Osteoblast (primary cell): ENCODE data around the gene METTL3. TPM values are rescaled to one million over a fixed set of nuclear protein-coding genes. Genes with fewer than 3 reads are reported as not detected.
A peak's percentile ranks its signal among the peaks of the same experiment; 100 is the strongest.

Experiments used
- DNase-seq: peaks from one replicate; pipeline ENCODE4 v3.0.0; 2011; ENCODE audit warnings: low spot score, mixed read lengths; ENCODE audit not compliant: insufficient read length; ENCODE audit errors: missing footprints
- H2AFZ ChIP-seq: 2 replicates; pipeline ENCODE4 v1.6.0; 2011; ENCODE audit warnings: mild to moderate bottlenecking, low read length
- H3K27ac ChIP-seq: 2 replicates; pipeline ENCODE4 v1.5.1; 2011; ENCODE audit warnings: mild to moderate bottlenecking, low read depth, low read length, moderate library complexity
- H3K27me3 ChIP-seq: 2 replicates; pipeline ENCODE4 v1.6.0; 2012; ENCODE audit warnings: mild to moderate bottlenecking, control low read depth, inconsistent platforms, low read length, moderate library complexity; ENCODE audit not compliant: insufficient read depth
- H3K36me3 ChIP-seq: 2 replicates; pipeline ENCODE4 v1.5.1; 2011; ENCODE audit warnings: mild to moderate bottlenecking, low read length, control low read depth, moderate library complexity; ENCODE audit not compliant: insufficient read depth
- H3K4me1 ChIP-seq: 2 replicates; pipeline ENCODE4 v1.5.1; 2011; ENCODE audit warnings: mild to moderate bottlenecking, low read length, control low read depth, moderate library complexity; ENCODE audit not compliant: insufficient read depth
- H3K4me2 ChIP-seq: 2 replicates; pipeline ENCODE4 v1.6.0; 2011; ENCODE audit warnings: mild to moderate bottlenecking, low read length; ENCODE audit not compliant: insufficient read depth
- H3K4me3 ChIP-seq: fragments of 200-600 bp; sonication (generic); 3 replicates; pipeline ENCODE4 v1.5.1; 2012; ENCODE audit warnings: mild to moderate bottlenecking, low read length, inconsistent platforms; ENCODE audit not compliant: insufficient read depth
- H3K79me2 ChIP-seq: 2 replicates; pipeline ENCODE4 v1.6.0; 2012; ENCODE audit warnings: mild to moderate bottlenecking, low read length, control low read depth, inconsistent platforms; ENCODE audit not compliant: insufficient read depth
- H3K9me3 ChIP-seq: 2 replicates; pipeline ENCODE4 v1.5.1; 2011; ENCODE audit warnings: low read depth, low read length, control low read depth
- H4K20me1 ChIP-seq: 2 replicates; pipeline ENCODE4 v1.6.0; 2012; ENCODE audit warnings: mild to moderate bottlenecking, low read length, control low read depth; ENCODE audit not compliant: insufficient read depth
- total RNA-seq: library from RNA; depleted of rRNA; stranded (reverse); fragments of >200 nt; gene quantifications from 2 replicates; pipeline ENCODE4 v1.2.3, GENCODE V29; 2012
- TF ChIP-seq, protein P1 (sequence below): IDR thresholded peaks from 2 replicates; pipeline ENCODE4 v1.5.1; 2011; ENCODE audit warnings: mild to moderate bottlenecking, low read depth, low read length, moderate library complexity; ENCODE audit errors: extremely low read depth

METTL3 gene
- total RNA-seq, 1 donor: 30.4 TPM

DNA sequence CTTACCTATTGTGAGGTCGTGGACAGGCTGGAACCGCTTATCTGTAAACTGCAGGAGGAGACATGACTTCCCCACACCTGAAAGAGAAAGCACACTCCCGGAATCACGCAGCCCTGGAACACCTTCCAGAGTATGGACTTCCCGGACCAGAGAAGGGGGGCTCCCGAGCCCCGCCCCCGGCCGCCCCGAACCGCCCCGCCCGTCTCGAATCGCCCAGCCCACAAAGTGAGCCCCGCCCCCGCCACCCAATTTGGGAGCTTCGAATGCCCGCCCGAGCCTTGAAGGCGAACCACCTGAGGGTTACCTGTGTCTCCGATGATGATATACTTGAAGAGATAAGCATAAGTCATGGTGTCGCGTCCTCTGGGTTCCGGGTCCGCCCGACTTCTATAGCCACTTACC, 34.6 kb downstream of the METTL3 start:
- H3K4me3 ChIP-seq: peak overlapping the region; percentile 100
- H3K36me3 ChIP-seq: peaks cover 8% of the 10 kb centered on the region
- peaks cover 5% of the 10 kb centered on the region for H4K20me1 ChIP-seq
- H3K4me1 ChIP-seq: peaks cover 20% of the 10 kb centered on the region
- no peaks in the 10 kb centered on the region for H3K9me3 ChIP-seq
- peak overlapping the region; percentile 97 for H3K4me2 ChIP-seq
- peaks cover 56% of the 10 kb centered on the region for H3K79me2 ChIP-seq
- no peak for DNase-seq
- TF ChIP-seq, protein P1, sequence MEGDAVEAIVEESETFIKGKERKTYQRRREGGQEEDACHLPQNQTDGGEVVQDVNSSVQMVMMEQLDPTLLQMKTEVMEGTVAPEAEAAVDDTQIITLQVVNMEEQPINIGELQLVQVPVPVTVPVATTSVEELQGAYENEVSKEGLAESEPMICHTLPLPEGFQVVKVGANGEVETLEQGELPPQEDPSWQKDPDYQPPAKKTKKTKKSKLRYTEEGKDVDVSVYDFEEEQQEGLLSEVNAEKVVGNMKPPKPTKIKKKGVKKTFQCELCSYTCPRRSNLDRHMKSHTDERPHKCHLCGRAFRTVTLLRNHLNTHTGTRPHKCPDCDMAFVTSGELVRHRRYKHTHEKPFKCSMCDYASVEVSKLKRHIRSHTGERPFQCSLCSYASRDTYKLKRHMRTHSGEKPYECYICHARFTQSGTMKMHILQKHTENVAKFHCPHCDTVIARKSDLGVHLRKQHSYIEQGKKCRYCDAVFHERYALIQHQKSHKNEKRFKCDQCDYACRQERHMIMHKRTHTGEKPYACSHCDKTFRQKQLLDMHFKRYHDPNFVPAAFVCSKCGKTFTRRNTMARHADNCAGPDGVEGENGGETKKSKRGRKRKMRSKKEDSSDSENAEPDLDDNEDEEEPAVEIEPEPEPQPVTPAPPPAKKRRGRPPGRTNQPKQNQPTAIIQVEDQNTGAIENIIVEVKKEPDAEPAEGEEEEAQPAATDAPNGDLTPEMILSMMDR: no peak
- H2AFZ ChIP-seq: peak overlapping the region; percentile 97
- H3K27ac ChIP-seq: peak overlapping the region; percentile 73
- no peaks in the 10 kb centered on the region for H3K27me3 ChIP-seq

DNA sequence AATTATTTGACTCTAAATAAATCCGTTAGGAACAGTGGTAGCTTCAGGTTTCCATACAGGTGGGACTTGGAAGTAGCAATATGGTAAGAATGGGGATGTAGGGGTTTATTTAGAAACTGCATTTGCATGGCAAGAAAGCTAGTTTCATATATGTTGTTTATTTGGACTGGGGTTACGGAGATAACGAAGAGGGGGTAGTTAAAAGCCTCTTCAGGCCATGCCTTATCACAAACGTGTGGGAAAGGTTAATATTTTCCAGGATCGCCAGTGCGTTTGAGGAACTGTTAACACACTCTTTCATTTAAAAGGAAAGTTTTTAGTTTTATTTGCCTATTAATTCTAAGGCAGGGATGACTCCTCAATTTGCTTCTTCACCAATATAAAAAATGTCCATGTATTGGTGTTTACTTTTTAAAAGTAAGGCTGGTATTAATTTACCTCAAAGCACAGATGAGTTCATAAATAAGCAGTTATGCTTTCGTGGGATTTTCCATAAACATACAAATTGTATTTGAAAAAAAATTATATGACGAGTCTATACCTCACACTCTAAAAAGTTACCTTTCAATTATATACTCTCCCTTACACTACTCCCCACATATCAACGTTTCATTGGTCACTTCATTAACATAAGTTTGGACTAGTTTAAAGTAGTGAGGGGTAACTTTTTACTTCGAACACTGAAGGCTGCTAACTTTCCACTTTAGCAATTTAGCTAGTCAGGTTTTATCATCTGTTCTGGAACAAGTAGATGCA, 35.2 kb downstream of the METTL3 start:
- Histone ChIP-seq H3K4me1 (peaks cover 20% of the 10 kb centered on the region), H3K36me3 (peaks cover 8% of the 10 kb centered on the region), H3K27me3 (no peaks in the 10 kb centered on the region), H3K4me3 (peak overlapping the region; percentile 100), H3K27ac (peak overlapping the region; percentile 73), H3K4me2 (peak overlapping the region; percentile 97), H4K20me1 (peaks cover 5% of the 10 kb centered on the region), H3K79me2 (peaks cover 51% of the 10 kb centered on the region), H3K9me3 (no peaks in the 10 kb centered on the region), H2AFZ (peak overlapping the region; percentile 97)
- TF ChIP-seq, protein P1: no peak
- DNase-seq: peak; percentile 35

DNA sequence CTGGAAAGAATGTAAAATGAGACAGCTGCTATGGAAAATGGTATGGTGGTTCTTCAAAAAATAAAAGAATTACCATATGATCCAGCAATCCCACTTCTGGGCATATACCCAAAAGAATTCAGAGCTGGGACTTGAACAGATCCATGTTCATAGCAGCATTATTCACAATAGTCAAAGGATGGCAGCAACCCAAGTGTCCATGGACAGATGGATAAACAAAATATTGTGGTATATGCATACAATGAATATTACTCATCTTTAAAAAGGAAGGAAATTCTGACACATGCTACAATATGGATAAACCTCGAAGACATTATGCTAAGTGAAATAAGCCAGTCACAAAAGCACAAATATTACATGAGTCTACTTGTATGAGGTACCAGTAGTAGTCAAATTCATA, 43.5 kb downstream of the METTL3 start:
- H3K79me2 ChIP-seq: no peaks in the 10 kb centered on the region
- no peaks in the 10 kb centered on the region for H4K20me1 ChIP-seq
- peaks cover 10% of the 10 kb centered on the region for H3K4me1 ChIP-seq
- H3K4me3 ChIP-seq: no peak overlapping the region
- TF ChIP-seq, protein P1: no peak
- H2AFZ ChIP-seq: no peak overlapping the region
- H3K9me3 ChIP-seq: no peaks in the 10 kb centered on the region
- DNase-seq: peak; percentile 71
- peaks cover 21% of the 10 kb centered on the region for H3K36me3 ChIP-seq
- peak overlapping the region; percentile 67 for H3K27ac ChIP-seq
- no peaks in the 10 kb centered on the region for H3K27me3 ChIP-seq
- no peak overlapping the region for H3K4me2 ChIP-seq

DNA sequence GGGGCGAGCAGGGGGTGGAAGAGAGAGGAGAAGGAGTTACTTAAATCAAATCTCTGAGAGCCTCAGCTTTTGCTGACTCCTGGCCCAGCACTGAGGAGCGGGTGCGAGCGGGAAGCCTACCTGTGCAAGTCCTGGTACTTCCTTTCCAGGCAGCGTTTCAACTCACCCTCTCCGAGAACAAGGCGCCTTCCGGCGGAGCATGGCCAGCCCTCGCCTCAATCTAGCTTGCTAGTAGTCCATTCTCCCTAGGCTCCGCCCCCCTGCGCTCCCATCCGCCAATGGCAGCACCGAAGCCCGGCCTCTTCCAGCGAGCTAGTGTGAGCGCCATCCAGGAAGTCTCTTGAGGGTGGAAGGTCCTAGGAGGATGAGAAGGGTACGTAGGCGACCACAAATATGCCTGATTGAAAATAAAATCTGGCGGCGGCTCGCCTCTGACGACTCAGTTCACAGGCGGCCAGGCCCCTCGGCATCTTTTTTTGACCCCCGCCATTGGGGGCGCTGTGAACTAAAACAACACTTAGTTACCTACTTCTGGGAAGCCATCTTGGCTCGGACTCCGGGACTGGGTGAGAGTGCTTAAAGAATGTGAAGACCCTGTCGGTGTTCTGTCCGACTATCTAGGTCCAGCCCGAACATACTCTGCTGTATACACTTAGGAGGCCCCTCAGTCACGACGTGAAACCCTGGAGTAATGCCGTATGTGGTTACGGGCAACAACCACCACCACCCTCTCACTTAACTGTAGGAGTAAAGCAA, 55.0 kb downstream of the METTL3 start, which contains the start of gene CHD8:
Gene CHD8, minus strand, starts transcription at position 212 of the 756 bp plus-strand sequence. CDS start 24,480 bp downstream, outside the sequence.
- TF ChIP-seq, protein P1: peak; percentile 78
- DNase-seq: peak; percentile 97
- Histone ChIP-seq H3K27me3 (no peaks in the 10 kb centered on the region), H3K36me3 (peaks cover 13% of the 10 kb centered on the region), H3K4me2 (peak within 1 kb of the TSS; percentile 99), H3K9me3 (no peaks in the 10 kb centered on the region), H2AFZ (peak within 1 kb of the TSS; percentile 98), H4K20me1 (peaks cover 9% of the 10 kb centered on the region), H3K79me2 (peaks cover 47% of the 10 kb centered on the region), H3K4me1 (peaks cover 8% of the 10 kb centered on the region), H3K27ac (peak within 1 kb of the TSS; percentile 92), H3K4me3 (peak within 1 kb of the TSS; percentile 100)
